Measurements from ENCODE around the gene PTPN3. TPM values are rescaled to one million over a fixed set of nuclear protein-coding genes. Genes with fewer than 3 reads are reported as not detected.

Gene PTPN3
- total RNA-seq, 2 experiments from 2014 or later = 0.02 to 0.27 TPM

GRCh38 chr9:109499631-109500410 is 1.7 kb upstream of the PTPN3 start:
- Mint-ChIP-seq H3K36me3 (ENCODE audit: low read depth) (no peaks in the 10 kb centered on the region), H3K27me3 (ENCODE audit: low read depth) (peaks cover 60% of the 10 kb centered on the region), H3K4me3 (no peak overlapping the region), H3K9me3 (no peaks in the 10 kb centered on the region), H3K27ac (no peak overlapping the region), H3K4me1 (ENCODE audit: low read depth) (peaks cover 10% of the 10 kb centered on the region)
- intact Hi-C loops (cut with micrococcal nuclease) = no loop called here
- no peak for DNase-seq
- CTCF ChIA-PET = interaction anchor here (0.8 kb wide), 1 partner anchor 24 kb away, joined by 3 read pairs; no protein-coding TSS in a partner anchor

GRCh38 chr9:109499093-109499630 is 1.1 kb upstream of the PTPN3 start:
- CTCF ChIA-PET = interaction anchor here (0.8 kb wide), 1 partner anchor 25 kb away, joined by 3 read pairs; no protein-coding TSS in a partner anchor
- Mint-ChIP-seq H3K27me3 (ENCODE audit: low read depth) (peaks cover 67% of the 10 kb centered on the region), H3K4me1 (ENCODE audit: low read depth) (peaks cover 10% of the 10 kb centered on the region), H3K36me3 (ENCODE audit: low read depth) (no peaks in the 10 kb centered on the region), H3K27ac (no peak overlapping the region), H3K9me3 (no peaks in the 10 kb centered on the region), H3K4me3 (no peak overlapping the region)
- intact Hi-C loops (cut with micrococcal nuclease) = no loop called here
- DNase-seq = no peak

GRCh38 chr9:109497226-109498153 is 617 bp downstream of the PTPN3 start:
- DNase-seq = no peak
- no peak overlapping the region for H3K4me3 Mint-ChIP-seq
- intact Hi-C loops (cut with micrococcal nuclease) = no loop called here
- H3K36me3 Mint-ChIP-seq (ENCODE audit: low read depth) = no peaks in the 10 kb centered on the region
- no peaks in the 10 kb centered on the region for H3K9me3 Mint-ChIP-seq
- CTCF ChIA-PET = no interaction called here
- peaks cover 10% of the 10 kb centered on the region for H3K4me1 Mint-ChIP-seq (ENCODE audit: low read depth)
- peaks cover 63% of the 10 kb centered on the region for H3K27me3 Mint-ChIP-seq (ENCODE audit: low read depth)
- no peak overlapping the region for H3K27ac Mint-ChIP-seq

- no peaks in the 10 kb centered on the region for H3K9me3 Mint-ChIP-seq
- intact Hi-C loops (cut with micrococcal nuclease) = no loop called here
- CTCF ChIA-PET = no interaction called here
- H3K4me3 Mint-ChIP-seq = no peak overlapping the region
- no peak for DNase-seq
- no peaks in the 10 kb centered on the region for H3K36me3 Mint-ChIP-seq (ENCODE audit: low read depth)
- H3K27ac Mint-ChIP-seq = no peak overlapping the region
- H3K27me3 Mint-ChIP-seq (ENCODE audit: low read depth) = peaks cover 59% of the 10 kb centered on the region
- peaks cover 10% of the 10 kb centered on the region for H3K4me1 Mint-ChIP-seq (ENCODE audit: low read depth)
Observed at GRCh38 chr9:109496841-109497225, 1.3 kb downstream of the PTPN3 start.

GRCh38 chr9:109496218-109496617 is 1.9 kb downstream of the PTPN3 start:
- CTCF ChIA-PET = no interaction called here
- Mint-ChIP-seq H3K27ac (no peak overlapping the region), H3K4me3 (no peak overlapping the region), H3K4me1 (ENCODE audit: low read depth) (peaks cover 10% of the 10 kb centered on the region), H3K9me3 (no peaks in the 10 kb centered on the region), H3K36me3 (ENCODE audit: low read depth) (no peaks in the 10 kb centered on the region), H3K27me3 (ENCODE audit: low read depth) (peaks cover 53% of the 10 kb centered on the region)
- no peak for DNase-seq
- intact Hi-C loops (cut with micrococcal nuclease) = no loop called here

GRCh38 chr9:109493648-109494047 is 4.5 kb downstream of the PTPN3 start:
- H3K27ac Mint-ChIP-seq = no peak overlapping the region
- H3K4me3 Mint-ChIP-seq = no peak overlapping the region
- H3K9me3 Mint-ChIP-seq = no peaks in the 10 kb centered on the region
- peaks cover 6% of the 10 kb centered on the region for H3K4me1 Mint-ChIP-seq (ENCODE audit: low read depth)
- intact Hi-C loops (cut with micrococcal nuclease) = no loop called here
- H3K27me3 Mint-ChIP-seq (ENCODE audit: low read depth) = peaks cover 33% of the 10 kb centered on the region
- CTCF ChIA-PET = no interaction called here
- no peaks in the 10 kb centered on the region for H3K36me3 Mint-ChIP-seq (ENCODE audit: low read depth)
- no peak for DNase-seq

- intact Hi-C loops (cut with micrococcal nuclease) = no loop called here
- no peaks in the 10 kb centered on the region for H3K9me3 Mint-ChIP-seq
- H3K4me3 Mint-ChIP-seq = no peak overlapping the region
- no peak for DNase-seq
- peaks cover 22% of the 10 kb centered on the region for H3K27me3 Mint-ChIP-seq (ENCODE audit: low read depth)
- CTCF ChIA-PET = interaction anchor here (0.7 to 1.0 kb wide), 2 partner anchors 21 to 29 kb away, joined by 4 read pairs; no protein-coding TSS in a partner anchor
- no peaks in the 10 kb centered on the region for H3K4me1 Mint-ChIP-seq (ENCODE audit: low read depth)
- no peaks in the 10 kb centered on the region for H3K36me3 Mint-ChIP-seq (ENCODE audit: low read depth)
- no peak overlapping the region for H3K27ac Mint-ChIP-seq
Observed at GRCh38 chr9:109491590-109491989, 6.5 kb downstream of the PTPN3 start.

- H3K27me3 Mint-ChIP-seq (ENCODE audit: low read depth) = peaks cover 15% of the 10 kb centered on the region
- CTCF ChIA-PET = no interaction called here
Observed at GRCh38 chr9:109488791-109489492, 9.2 kb downstream of the PTPN3 start.

GRCh38 chr9:109488351-109488750 is 9.8 kb downstream of the PTPN3 start:
- peaks cover 17% of the 10 kb centered on the region for H3K27me3 Mint-ChIP-seq (ENCODE audit: low read depth)
- CTCF ChIA-PET = interaction anchor here (0.7 kb wide), 1 partner anchor 420 kb away, joined by 3 read pairs; no protein-coding TSS in a partner anchor
- H3K9me3 Mint-ChIP-seq = no peaks in the 10 kb centered on the region
- no peaks in the 10 kb centered on the region for H3K4me1 Mint-ChIP-seq (ENCODE audit: low read depth)
- intact Hi-C loops (cut with micrococcal nuclease) = no loop called here
- H3K4me3 Mint-ChIP-seq = no peak overlapping the region
- no peaks in the 10 kb centered on the region for H3K36me3 Mint-ChIP-seq (ENCODE audit: low read depth)
- DNase-seq = no peak
- H3K27ac Mint-ChIP-seq = no peak overlapping the region

More at GRCh38 chr9:109488791-109489492, 9.2 kb downstream of the PTPN3 start:
- Mint-ChIP-seq H3K4me3 (no peak overlapping the region), H3K4me1 (ENCODE audit: low read depth) (no peaks in the 10 kb centered on the region), H3K9me3 (no peaks in the 10 kb centered on the region), H3K27ac (no peak overlapping the region), H3K36me3 (ENCODE audit: low read depth) (no peaks in the 10 kb centered on the region)
- intact Hi-C loops (cut with micrococcal nuclease) = no loop called here
- DNase-seq = no peak

GRCh38 chr9:109487247-109487646 is 10.9 kb downstream of the PTPN3 start:
- no peak for DNase-seq
- H3K4me1 Mint-ChIP-seq (ENCODE audit: low read depth) = peaks cover 4% of the 10 kb centered on the region
- H3K27me3 Mint-ChIP-seq (ENCODE audit: low read depth) = peaks cover 15% of the 10 kb centered on the region
- CTCF ChIA-PET = no interaction called here
- H3K4me3 Mint-ChIP-seq = no peak overlapping the region
- H3K27ac Mint-ChIP-seq = no peak overlapping the region
- no peaks in the 10 kb centered on the region for H3K36me3 Mint-ChIP-seq (ENCODE audit: low read depth)
- no peaks in the 10 kb centered on the region for H3K9me3 Mint-ChIP-seq
- intact Hi-C loops (cut with micrococcal nuclease) = no loop called here

GRCh38 chr9:109483744-109484429 is 14.2 kb downstream of the PTPN3 start:
- Mint-ChIP-seq H3K4me1 (ENCODE audit: low read depth) (peaks cover 6% of the 10 kb centered on the region), H3K27ac (no peak overlapping the region), H3K27me3 (ENCODE audit: low read depth) (peaks cover 26% of the 10 kb centered on the region), H3K9me3 (no peaks in the 10 kb centered on the region), H3K36me3 (ENCODE audit: low read depth) (no peaks in the 10 kb centered on the region), H3K4me3 (no peak overlapping the region)
- intact Hi-C loops (cut with micrococcal nuclease) = no loop called here
- CTCF ChIA-PET = interaction anchor here (1.5 kb wide), 1 partner anchor 14 kb away, joined by 6 read pairs; no protein-coding TSS in a partner anchor
- no peak for DNase-seq

All from activated naive CD4-positive, alpha-beta T cell treated with anti-CD3 and anti-CD28 coated beads for 36 hours (primary cell).